SK-N-SH treated with all-trans-retinoic acid at 6 μM for 48 hours (cell line): Measurements from ENCODE around the gene SLC38A7.
A peak's percentile ranks its signal among the peaks of the same experiment; 100 is the strongest.

ENCODE experiments used
- ATAC-seq: fragments of 200-7000 bp; cut with Tn5 transposase; 3 replicates; pipeline ENCODE4 v1.9.1; 2020; ENCODE audit warnings: mild to moderate bottlenecking, moderate library complexity
- ARNTL ChIP-seq: fragments of 450-650 bp; formaldehyde crosslinking; IDR thresholded peaks from 2 replicates; pipeline ENCODE4 v1.5.0; 2020; ENCODE audit warnings: low read depth, mild to moderate bottlenecking, moderate library complexity, borderline replicate concordance
- BACH2 ChIP-seq: fragments of 250-450 bp; sonication (Bioruptor Pico); IDR thresholded peaks from 2 replicates; pipeline ENCODE4 v1.9.0; 2021; ENCODE audit warnings: mild to moderate bottlenecking, borderline replicate concordance
- CREB5 ChIP-seq: fragments of 250-450 bp; sonication (Bioruptor Pico); IDR thresholded peaks from 2 replicates; pipeline ENCODE4 v1.5.1; 2020; ENCODE audit warnings: low read depth, mild to moderate bottlenecking, moderate library complexity
- CSDC2 ChIP-seq: fragments of 250-450 bp; sonication (Bioruptor Pico); IDR thresholded peaks from 2 replicates; pipeline ENCODE4 v1.5.0; 2020; ENCODE audit warnings: mild to moderate bottlenecking, moderate library complexity
- CSRNP3 ChIP-seq: fragments of 250-450 bp; sonication (Bioruptor Pico); IDR thresholded peaks from 2 replicates; pipeline ENCODE4 v1.5.1; 2021; ENCODE audit warnings: mild to moderate bottlenecking, moderate library complexity
- ESRRG ChIP-seq: fragments of 250-450 bp; sonication (Bioruptor Pico); IDR thresholded peaks from 2 replicates; pipeline ENCODE4 v1.6.1; 2021; ENCODE audit warnings: mild to moderate bottlenecking
- GLIS3 ChIP-seq: fragments of 250-450 bp; sonication (Bioruptor Pico); IDR thresholded peaks from 2 replicates; pipeline ENCODE4 v1.5.0; 2020; ENCODE audit warnings: mild to moderate bottlenecking, moderate library complexity
- ISL1 ChIP-seq: fragments of 250-450 bp; sonication (Bioruptor Pico); IDR thresholded peaks from 2 replicates; pipeline ENCODE4 v2.1.2; 2022; ENCODE audit warnings: mild to moderate bottlenecking, moderate library complexity
- OSR1 ChIP-seq: fragments of 250-450 bp; sonication (Bioruptor Pico); IDR thresholded peaks from 2 replicates; pipeline ENCODE4 v1.8.0; 2022; ENCODE audit warnings: moderate library complexity, mild to moderate bottlenecking, inconsistent platforms
- PATZ1 ChIP-seq: fragments of 250-450 bp; sonication (Bioruptor Pico); IDR thresholded peaks from 2 replicates; pipeline ENCODE4 v1.8.0; 2020; ENCODE audit warnings: mild to moderate bottlenecking, moderate library complexity, borderline replicate concordance
- POU6F1 ChIP-seq: fragments of 250-450 bp; sonication (Bioruptor Pico); IDR thresholded peaks from 2 replicates; pipeline ENCODE4 v1.8.0; 2021; ENCODE audit warnings: low read depth, mild to moderate bottlenecking, moderate library complexity, borderline replicate concordance
- PPARA ChIP-seq: fragments of 250-450 bp; sonication (Bioruptor Pico); IDR thresholded peaks from 2 replicates; pipeline ENCODE4 v1.5.0; 2020; ENCODE audit warnings: mild to moderate bottlenecking, borderline replicate concordance
- RARB ChIP-seq: fragments of 250-450 bp; sonication (Bioruptor Pico); IDR thresholded peaks from 2 replicates; pipeline ENCODE4 v1.8.0; 2021; ENCODE audit warnings: mild to moderate bottlenecking, moderate library complexity
- TCF4 ChIP-seq: fragments of 250-450 bp; sonication (Bioruptor Pico); IDR thresholded peaks from 2 replicates; pipeline ENCODE4 v1.8.0; 2021; ENCODE audit warnings: mild to moderate bottlenecking, moderate library complexity, borderline replicate concordance
- TOX ChIP-seq: fragments of 250-450 bp; sonication (Bioruptor Pico); IDR thresholded peaks from 2 replicates; pipeline ENCODE4 v1.8.0; 2021; ENCODE audit warnings: mild to moderate bottlenecking, moderate library complexity, borderline replicate concordance
- TSHZ2 ChIP-seq: fragments of 250-450 bp; sonication (Bioruptor Pico); IDR thresholded peaks from 2 replicates; pipeline ENCODE4 v1.5.0; 2020; ENCODE audit warnings: mild to moderate bottlenecking, moderate library complexity
- ZC3H10 ChIP-seq: fragments of 250-450 bp; sonication (Bioruptor Pico); IDR thresholded peaks from 2 replicates; pipeline ENCODE4 v1.5.1; 2021; ENCODE audit warnings: mild to moderate bottlenecking, moderate library complexity
- ZFP3 ChIP-seq: fragments of 250-450 bp; sonication (Bioruptor Pico); IDR thresholded peaks from 2 replicates; pipeline ENCODE4 v1.5.0; 2020; ENCODE audit warnings: mild to moderate bottlenecking, moderate library complexity
- ZFP30 ChIP-seq: fragments of 450-650 bp; formaldehyde crosslinking; IDR thresholded peaks from 2 replicates; pipeline ENCODE4 v1.5.0; 2022; ENCODE audit warnings: mild to moderate bottlenecking, moderate library complexity
- ZNF565 ChIP-seq: fragments of 450-650 bp; formaldehyde crosslinking; conservative IDR thresholded peaks from 2 replicates; pipeline ENCODE4 v1.5.0; 2020; ENCODE audit warnings: low read depth, mild to moderate bottlenecking, moderate library complexity
- ZNF70 ChIP-seq: fragments of 450-650 bp; formaldehyde crosslinking; IDR thresholded peaks from 2 replicates; pipeline ENCODE4 v1.5.0; 2020; ENCODE audit warnings: mild to moderate bottlenecking, moderate library complexity

Gene SLC38A7

GRCh38 chr16:58654560-58655214 lies 29.9 kb downstream of the SLC38A7 start:
- no peak; the same call in 2 of the 3 replicates for ATAC-seq
- TF ChIP-seq ZNF70 (no peak), ZC3H10 (CRISPR knock-in tag) (no peak), ESRRG (no peak), ZFP3 (CRISPR knock-in tag) (no peak), ZNF565 (CRISPR knock-in tag) (no peak), POU6F1 (no peak), ARNTL (CRISPR knock-in tag) (no peak), OSR1 (CRISPR knock-in tag) (no peak), CSDC2 (CRISPR knock-in tag) (no peak), CREB5 (CRISPR knock-in tag) (no peak), ZFP30 (no peak), PPARA (CRISPR knock-in tag) (no peak), RARB (CRISPR knock-in tag) (no peak)

- TF ChIP-seq ISL1 (CRISPR knock-in tag) (no peak), ZFP3 (CRISPR knock-in tag) (no peak), CSDC2 (CRISPR knock-in tag) (no peak), ZC3H10 (CRISPR knock-in tag) (no peak), TOX (no peak), RARB (CRISPR knock-in tag) (no peak), ZNF565 (CRISPR knock-in tag) (no peak), CSRNP3 (CRISPR knock-in tag) (no peak), GLIS3 (no peak), TSHZ2 (no peak), PPARA (CRISPR knock-in tag) (no peak), POU6F1 (no peak), TCF4 (no peak), BACH2 (no peak), ZNF70 (no peak), PATZ1 (CRISPR knock-in tag) (no peak), OSR1 (CRISPR knock-in tag) (no peak)
- peak; percentile 94 for ATAC-seq
Measured at GRCh38 chr16:58652741-58653140, 31.8 kb downstream of the SLC38A7 start.
